Vagina (tissue), 2 donors: Measurements from ENCODE around the gene FBRSL1. TPM values are rescaled to one million over a fixed set of nuclear protein-coding genes. Genes with fewer than 3 reads are reported as not detected.

Experiments used
- DNase-seq, 2 donors: peaks; one replicate each; pipeline ENCODE4 v3.0.0-alpha.2; 2017; ENCODE audit errors: extremely low spot score in 2 of 2
- H3K27ac ChIP-seq: fragments of 200-600 bp; sonication (generic); one replicate; pipeline ENCODE4 v1.5.1; 2019
- H3K27me3 ChIP-seq: fragments of 200-600 bp; sonication (generic); one replicate; pipeline ENCODE4 v1.5.1; 2019
- H3K36me3 ChIP-seq, 2 donors: fragments of 200-600 bp; sonication (generic); one replicate each; pipeline ENCODE4 v1.5.1; 2017 to 2019
- H3K4me1 ChIP-seq: fragments of 200-600 bp; sonication (generic); one replicate; pipeline ENCODE4 v1.5.1; 2019
- H3K4me3 ChIP-seq, 2 donors: fragments of 200-600 bp; sonication (generic); 1 replicate in 1 of 2; 2 replicates in 1 of 2; pipeline ENCODE4 v1.5.1; 2016 to 2019
- H3K9me3 ChIP-seq: fragments of 200-600 bp; sonication (generic); one replicate; pipeline ENCODE4 v1.5.1; 2019
- CTCF ChIP-seq, 3 experiments: fragments of 450-650 bp in 2 of 3; fragments of 200-600 bp in 1 of 3; sonication (generic) in 1 of 3; IDR thresholded peaks; one replicate each; pipeline ENCODE4 v1.5.1; 2017 to 2019; ENCODE audit warnings: antibody characterized with exemption in 3 of 3, mild to moderate bottlenecking in 2 of 3, moderate library complexity in 2 of 3
- POLR2A ChIP-seq, 2 donors: fragments of 450-650 bp; IDR thresholded peaks; one replicate each; pipeline ENCODE4 v1.6.1; 2017; ENCODE audit warnings: antibody characterized with exemption in 2 of 2, mild to moderate bottlenecking in 2 of 2, moderate library complexity in 2 of 2
- POLR2AphosphoS5 ChIP-seq, 2 donors: sonication (generic); formaldehyde crosslinking; IDR thresholded peaks; one replicate each; pipeline ENCODE4 v1.9.0; 2017; ENCODE audit warnings: antibody characterized with exemption in 2 of 2, mild to moderate bottlenecking in 2 of 2, low read depth in 1 of 2; ENCODE audit not compliant: insufficient read depth in 1 of 2
- intact Hi-C: fragments of 100-400 bp; cut with DNase I; formaldehyde crosslinking; loops from one replicate; pipeline ENCODE4 v1.15.1; 2023
- total RNA-seq: library from RNA; depleted of rRNA; stranded (reverse); fragments of >200 nt; gene quantifications from one replicate; pipeline ENCODE4 v1.2.3, GENCODE V29; 2016

FBRSL1 gene
- total RNA-seq, 1 donor from 2014 or later = 11.0 TPM

DNA sequence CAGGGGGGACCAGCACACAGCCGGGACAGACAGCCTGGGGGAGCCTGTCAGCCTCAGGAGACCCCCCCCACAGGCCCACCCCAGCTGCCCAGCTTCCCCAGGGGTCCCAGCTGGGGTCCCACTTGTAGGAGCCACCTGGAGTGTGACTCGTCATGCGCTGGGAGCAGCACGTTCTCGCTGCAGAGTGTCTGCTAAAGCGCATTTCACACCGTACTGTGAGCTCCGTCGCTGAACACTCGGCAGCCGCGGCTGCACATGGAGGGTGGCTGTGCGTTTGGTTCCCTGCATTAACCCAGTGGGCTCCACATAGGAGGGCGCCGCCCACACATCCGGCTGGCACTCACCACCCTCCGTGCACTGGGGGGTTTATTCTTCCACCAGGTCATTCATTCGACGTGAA, 56.7 kb downstream of the FBRSL1 start:
- peaks cover 0 to 9% of the 10 kb centered on the region in 2 donors for H3K36me3 ChIP-seq
- intact Hi-C loops = no loop called here
- H3K9me3 ChIP-seq = no peaks in the 10 kb centered on the region
- no peak for DNase-seq
- no peak overlapping the region for H3K4me3 ChIP-seq
- no peaks in the 10 kb centered on the region for H3K4me1 ChIP-seq
- no peak overlapping the region for H3K27ac ChIP-seq
- no peaks in the 10 kb centered on the region for H3K27me3 ChIP-seq
- TF ChIP-seq POLR2AphosphoS5 (IDR thresholded peaks at IDR 0.05; ENCODE audit: insufficient read depth in 1 of 2, low read depth in 1 of 2) = no peak
- TF ChIP-seq POLR2A (IDR thresholded peaks at IDR 0.05) = no peak
- TF ChIP-seq CTCF (IDR thresholded peaks at IDR 0.05) = no peak

DNA sequence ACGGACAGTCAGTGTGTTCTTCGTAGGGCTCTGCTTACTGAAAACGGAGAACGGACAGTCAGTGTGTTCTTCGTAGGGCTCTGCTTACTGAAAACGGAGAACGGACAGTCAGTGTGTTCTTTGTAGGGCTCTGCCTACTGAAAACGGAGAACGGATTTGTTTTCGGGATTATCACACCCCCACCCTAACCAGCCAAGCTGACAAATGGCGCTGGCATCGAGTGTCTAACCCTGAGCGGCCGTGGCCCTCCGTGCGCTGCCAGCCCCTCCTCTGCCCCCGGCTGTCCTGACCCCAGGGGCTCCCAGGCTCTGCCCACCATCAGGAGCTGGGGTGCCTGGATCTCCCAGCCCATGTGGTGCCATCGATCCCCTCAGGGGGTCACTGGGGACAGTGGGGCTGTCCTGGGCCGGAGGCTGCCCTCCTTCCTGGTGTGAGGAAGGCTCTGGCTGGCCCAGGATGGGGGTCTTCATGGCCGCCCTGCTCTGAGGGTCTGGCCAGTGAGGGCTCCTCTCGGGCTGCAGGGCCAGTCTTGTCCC, 57.3 kb downstream of the FBRSL1 start:
- Histone ChIP-seq H3K27ac (no peak overlapping the region), H3K36me3 (peaks cover 0 to 9% of the 10 kb centered on the region in 2 donors), H3K9me3 (no peaks in the 10 kb centered on the region), H3K4me3 (no peak overlapping the region), H3K4me1 (no peaks in the 10 kb centered on the region), H3K27me3 (no peaks in the 10 kb centered on the region)
- TF ChIP-seq CTCF (IDR thresholded peaks at IDR 0.05) (no peak), POLR2A (IDR thresholded peaks at IDR 0.05) (no peak), POLR2AphosphoS5 (IDR thresholded peaks at IDR 0.05; ENCODE audit: insufficient read depth in 1 of 2, low read depth in 1 of 2) (no peak)
- no peak for DNase-seq
- intact Hi-C loops = no loop called here

- intact Hi-C loops = no loop called here
These were observed 58.6 kb downstream of the FBRSL1 start for GRCh38 chr12:132548430-132549058.

DNA sequence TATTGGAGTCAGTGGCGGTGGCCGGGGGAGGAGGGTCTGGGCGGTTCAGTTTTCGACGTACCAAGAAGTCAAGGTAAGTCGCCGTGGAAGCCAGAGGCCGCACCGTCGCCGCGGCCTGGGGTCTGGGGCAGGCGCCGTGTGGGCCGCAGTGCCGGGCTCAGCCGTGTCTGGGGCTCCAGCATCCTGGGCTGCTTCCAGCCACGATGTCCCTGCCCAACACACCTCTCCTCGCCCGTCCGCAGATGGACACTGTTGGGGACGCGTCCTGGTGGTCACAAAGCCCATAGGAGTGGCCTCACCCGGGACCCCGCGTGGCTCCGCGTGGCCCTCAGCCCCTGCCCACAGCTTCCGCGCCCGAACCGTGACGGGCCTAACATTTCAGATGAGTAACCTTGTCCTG, 59.1 kb downstream of the FBRSL1 start:
- Histone ChIP-seq H3K27me3 (no peaks in the 10 kb centered on the region), H3K36me3 (peaks cover 0 to 9% of the 10 kb centered on the region in 2 donors), H3K9me3 (no peaks in the 10 kb centered on the region), H3K4me3 (no peak overlapping the region), H3K27ac (no peak overlapping the region), H3K4me1 (no peaks in the 10 kb centered on the region)
- intact Hi-C loops = no loop called here
- no peak for TF ChIP-seq CTCF (IDR thresholded peaks at IDR 0.05)
- no peak for TF ChIP-seq POLR2A (IDR thresholded peaks at IDR 0.05)
- TF ChIP-seq POLR2AphosphoS5 (IDR thresholded peaks at IDR 0.05; ENCODE audit: insufficient read depth in 1 of 2, low read depth in 1 of 2) = no peak
- DNase-seq = no peak

More at GRCh38 chr12:132548430-132549058, 58.6 kb downstream of the FBRSL1 start:
- no peak overlapping the region for H3K27ac ChIP-seq
- DNase-seq = no peak
- TF ChIP-seq POLR2AphosphoS5 (IDR thresholded peaks at IDR 0.05; ENCODE audit: insufficient read depth in 1 of 2, low read depth in 1 of 2) (no peak), CTCF (IDR thresholded peaks at IDR 0.05) (no peak), POLR2A (IDR thresholded peaks at IDR 0.05) (no peak)
- no peaks in the 10 kb centered on the region for H3K4me1 ChIP-seq
- no peak overlapping the region for H3K4me3 ChIP-seq
- H3K36me3 ChIP-seq = peaks cover 0 to 9% of the 10 kb centered on the region in 2 donors
- no peaks in the 10 kb centered on the region for H3K9me3 ChIP-seq
- H3K27me3 ChIP-seq = no peaks in the 10 kb centered on the region
